Measurements from ENCODE around the gene PYGO1.
"Not testable (repeated sequence)": the region's sequence is repeated elsewhere in the genome, so short reads cannot be mapped to it uniquely, and the experiment has no call there.

PYGO1 gene

DNA sequence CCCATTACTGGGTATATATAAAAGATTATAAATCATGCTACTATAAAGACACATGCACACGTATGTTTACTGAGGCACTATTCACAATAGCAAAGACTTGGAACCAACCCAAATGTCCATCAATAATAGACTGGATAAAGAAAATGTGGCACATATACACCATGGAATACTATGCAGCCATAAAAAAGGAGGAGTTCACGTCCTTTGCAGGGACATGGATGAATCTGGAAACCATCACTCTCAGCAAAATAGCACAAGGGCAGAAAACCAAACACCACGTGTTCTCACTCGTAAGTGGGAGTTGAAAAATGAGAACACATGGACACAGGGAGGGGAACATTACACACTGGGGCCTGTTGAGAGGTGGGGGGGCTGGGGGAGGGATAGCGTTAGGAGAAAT, 82.7 kb downstream of the PYGO1 start:
- not testable (repeated sequence) for DNase-seq

DNA sequence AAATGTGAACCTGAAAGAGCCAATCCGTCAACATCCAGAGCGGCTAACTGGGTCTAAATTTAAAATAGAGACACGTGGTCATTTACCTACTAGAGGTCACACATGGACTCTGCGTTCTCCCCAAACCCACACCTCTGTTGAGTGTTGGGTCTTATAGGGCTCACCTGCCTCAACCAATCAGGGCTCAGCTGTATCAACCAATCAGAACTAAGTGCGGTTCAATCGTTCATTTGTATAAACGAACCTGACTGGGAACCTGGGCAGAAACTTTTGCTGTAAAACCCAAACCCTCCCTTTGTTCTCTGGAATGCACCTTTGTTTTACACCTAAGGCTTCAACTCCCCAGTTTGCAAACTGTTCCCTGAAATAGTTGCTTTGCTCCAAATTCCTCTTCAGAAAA, 89.0 kb downstream of the PYGO1 start:
- no peak for DNase-seq

GRCh38 chr15:55498109-55498938, 89.8 kb downstream of the PYGO1 start:
- DNase-seq, result peak; percentile 87

GRCh38 chr15:55496716-55497115, 91.4 kb downstream of the PYGO1 start:
- DNase-seq, result no peak

- DNase-seq, result no peak
These were observed 93.2 kb downstream of the PYGO1 start for GRCh38 chr15:55494931-55495330.

DNA sequence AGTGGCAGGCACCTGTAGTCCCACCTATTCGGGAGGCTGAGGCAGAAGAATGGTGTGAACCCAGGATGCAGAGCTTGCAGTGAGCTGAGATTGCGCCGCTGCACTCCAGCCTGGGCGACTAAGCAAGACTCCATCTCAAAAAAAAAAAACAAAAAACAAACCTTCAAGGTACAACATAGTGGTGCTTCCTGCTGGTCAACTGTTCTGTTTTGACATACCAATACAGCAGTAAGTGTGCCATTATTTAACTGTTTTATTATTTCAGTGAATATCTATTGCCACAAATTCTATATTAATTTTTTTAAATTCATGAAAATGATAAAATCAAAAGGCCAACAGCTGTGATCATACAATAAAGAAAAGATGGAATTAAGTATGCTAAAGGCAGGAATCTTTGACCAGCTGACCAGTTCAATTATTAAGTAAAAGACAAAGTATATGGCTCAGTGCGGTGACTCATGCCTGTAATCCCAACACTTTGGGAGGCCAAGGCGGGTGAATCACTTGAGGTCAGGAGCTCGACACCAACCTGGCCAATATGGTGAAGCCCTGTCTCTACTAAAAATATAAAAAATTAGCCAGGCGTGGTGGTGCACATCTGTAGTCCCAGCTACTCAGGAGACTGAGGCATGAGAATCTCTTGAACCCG, 99.1 kb downstream of the PYGO1 start:
- DNase-seq, result peak; percentile 13

Measured in fibroblast of skin of scalp (primary cell).